Astrocyte (in vitro differentiated cells and primary cell): ENCODE data around the gene SMIM44.

Source experiments
- EZH2 ChIP-seq: IDR thresholded peaks from 2 replicates; pipeline ENCODE4 v1.6.1; 2012; ENCODE audit warnings: mild to moderate bottlenecking, low read length, inconsistent platforms; ENCODE audit not compliant: insufficient read depth
- TF ChIP-seq, protein P1 (sequence below): IDR thresholded peaks from 2 replicates; pipeline ENCODE4 v1.5.1; 2011; ENCODE audit warnings: low read depth, mild to moderate bottlenecking, inconsistent platforms, low read length, moderate library complexity; ENCODE audit not compliant: insufficient read depth

DNA sequence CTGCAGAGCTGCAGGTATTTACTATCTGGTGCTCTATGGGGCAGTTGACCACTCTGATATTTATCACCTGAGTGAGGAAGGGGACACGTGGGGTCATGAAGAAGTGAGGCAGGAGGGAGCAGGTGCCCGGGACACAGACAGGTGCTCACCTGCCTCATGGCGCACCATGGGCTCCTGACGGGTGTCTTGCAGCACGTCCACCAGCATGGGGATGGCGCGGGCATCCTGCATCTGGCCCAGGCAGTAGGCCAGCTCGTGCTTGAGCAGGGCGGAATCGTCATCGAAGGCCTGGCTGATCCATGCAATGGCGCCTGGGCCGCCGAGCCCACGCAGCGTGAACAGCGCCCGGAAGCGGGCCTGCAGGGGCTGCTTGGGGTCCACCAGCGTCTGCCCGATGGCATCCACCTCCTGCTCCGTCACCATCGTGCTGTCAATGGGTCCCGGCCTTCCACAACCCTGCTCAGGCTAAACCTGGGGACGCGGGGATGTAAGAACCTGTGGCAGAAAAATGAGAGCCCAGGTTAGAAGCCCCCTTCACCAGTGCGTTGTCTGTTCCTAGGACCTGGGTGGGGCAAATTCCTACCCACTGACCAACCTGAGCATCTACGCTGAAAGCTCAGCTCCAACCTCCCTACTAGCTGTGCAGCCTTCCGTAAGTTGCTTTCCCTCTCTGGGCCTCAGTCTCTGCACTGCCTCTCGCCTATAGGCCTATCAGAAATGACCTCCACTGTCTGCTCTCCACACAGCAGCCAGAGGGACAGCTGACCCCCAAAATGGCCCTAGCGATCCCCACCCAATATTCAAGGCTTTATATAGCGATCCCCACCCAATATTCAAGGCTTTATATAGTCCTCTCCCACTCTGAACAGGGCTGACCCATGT, 13.4 kb upstream of the SMIM44 start:
- TF ChIP-seq, protein P1, sequence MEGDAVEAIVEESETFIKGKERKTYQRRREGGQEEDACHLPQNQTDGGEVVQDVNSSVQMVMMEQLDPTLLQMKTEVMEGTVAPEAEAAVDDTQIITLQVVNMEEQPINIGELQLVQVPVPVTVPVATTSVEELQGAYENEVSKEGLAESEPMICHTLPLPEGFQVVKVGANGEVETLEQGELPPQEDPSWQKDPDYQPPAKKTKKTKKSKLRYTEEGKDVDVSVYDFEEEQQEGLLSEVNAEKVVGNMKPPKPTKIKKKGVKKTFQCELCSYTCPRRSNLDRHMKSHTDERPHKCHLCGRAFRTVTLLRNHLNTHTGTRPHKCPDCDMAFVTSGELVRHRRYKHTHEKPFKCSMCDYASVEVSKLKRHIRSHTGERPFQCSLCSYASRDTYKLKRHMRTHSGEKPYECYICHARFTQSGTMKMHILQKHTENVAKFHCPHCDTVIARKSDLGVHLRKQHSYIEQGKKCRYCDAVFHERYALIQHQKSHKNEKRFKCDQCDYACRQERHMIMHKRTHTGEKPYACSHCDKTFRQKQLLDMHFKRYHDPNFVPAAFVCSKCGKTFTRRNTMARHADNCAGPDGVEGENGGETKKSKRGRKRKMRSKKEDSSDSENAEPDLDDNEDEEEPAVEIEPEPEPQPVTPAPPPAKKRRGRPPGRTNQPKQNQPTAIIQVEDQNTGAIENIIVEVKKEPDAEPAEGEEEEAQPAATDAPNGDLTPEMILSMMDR: no peak
- no peak for TF ChIP-seq EZH2
